ENCODE results near the gene CHMP1A. TPM values are rescaled to one million over a fixed set of nuclear protein-coding genes. Genes with fewer than 3 reads are reported as not detected.
"Not testable (repeated sequence)": the region's sequence is repeated elsewhere in the genome, so short reads cannot be mapped to it uniquely, and the experiment has no call there.

The CHMP1A gene
- polyA plus RNA-seq, 5 donors: 47.5 to 97.3 (median 66.4) TPM

GRCh38 chr16:89664238-89664637 is 6.7 kb upstream of the CHMP1A start:
- DNase-seq: not testable (repeated sequence)

- DNase-seq: no peak
Observed at GRCh38 chr16:89661215-89661614, 3.7 kb upstream of the CHMP1A start.

- no peak for DNase-seq
Observed at GRCh38 chr16:89660146-89660545, 2.6 kb upstream of the CHMP1A start.

- no peak for DNase-seq
Observed at GRCh38 chr16:89658221-89658879, 842 bp upstream of the CHMP1A start.

- DNase-seq: no peak
Observed at GRCh38 chr16:89656435-89657121, 930 bp downstream of the CHMP1A start.

- no peak for DNase-seq
Observed at GRCh38 chr16:89655062-89655643, 2.4 kb downstream of the CHMP1A start.

- DNase-seq: no peak
Observed at GRCh38 chr16:89653656-89654295, 3.7 kb downstream of the CHMP1A start.

GRCh38 chr16:89651584-89651983 is 5.9 kb downstream of the CHMP1A start:
- no peak for DNase-seq

GRCh38 chr16:89646906-89647305 is 10.6 kb downstream of the CHMP1A start:
- no peak for DNase-seq

GRCh38 chr16:89646270-89646669 is 11.2 kb downstream of the CHMP1A start:
- DNase-seq: no peak

GRCh38 chr16:89645122-89645521 is 12.4 kb downstream of the CHMP1A start:
- no peak for DNase-seq

GRCh38 chr16:89643769-89644300 is 13.7 kb downstream of the CHMP1A start:
- DNase-seq: no peak

GRCh38 chr16:89642574-89642973 is 14.9 kb downstream of the CHMP1A start:
- DNase-seq: no peak

- DNase-seq: no peak
Observed at GRCh38 chr16:89641458-89642119, 15.9 kb downstream of the CHMP1A start.

- DNase-seq: no peak
Observed at GRCh38 chr16:89639385-89639784, 18.1 kb downstream of the CHMP1A start.

- no peak for DNase-seq
Observed at GRCh38 chr16:89638455-89638854, 19.1 kb downstream of the CHMP1A start.

- no peak for DNase-seq
Observed at GRCh38 chr16:89637379-89637778, 20.1 kb downstream of the CHMP1A start.

- no peak for DNase-seq
Observed at GRCh38 chr16:89636663-89637062, 20.8 kb downstream of the CHMP1A start.

GRCh38 chr16:89634463-89635385 is 22.8 kb downstream of the CHMP1A start:
- DNase-seq: not testable (repeated sequence)

GRCh38 chr16:89633064-89633631 is 24.4 kb downstream of the CHMP1A start:
- no peak for DNase-seq
